Measurements from ENCODE around the gene TBC1D10A. TPM values are rescaled to one million over a fixed set of nuclear protein-coding genes. Genes with fewer than 3 reads are reported as not detected.
A peak's percentile ranks its signal among the peaks of the same experiment; 100 is the strongest.

The TBC1D10A gene
- total RNA-seq, 1 donor = 12.9 TPM

DNA sequence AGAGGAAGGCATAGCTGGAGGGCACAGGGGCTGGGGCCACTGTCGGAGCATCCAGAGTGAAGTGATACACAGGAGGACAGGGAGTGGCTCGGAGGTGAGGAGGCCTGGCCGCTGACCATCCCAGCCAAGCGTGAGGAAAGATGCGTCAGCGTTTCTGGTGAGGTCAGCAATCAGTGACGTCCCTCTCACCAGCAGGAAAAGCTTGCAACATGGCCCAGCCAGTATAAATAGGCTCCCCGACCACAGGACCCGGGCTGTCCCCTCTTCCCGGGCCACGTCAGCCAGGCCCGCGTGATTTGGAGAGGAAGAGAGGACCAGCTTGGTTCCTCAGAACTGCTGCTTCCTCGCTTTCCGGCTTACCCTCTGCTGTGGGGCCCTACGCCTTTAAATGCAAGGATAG lies 55.9 kb downstream of the TBC1D10A start:
- no peak overlapping the region for H3K4me3 ChIP-seq (ENCODE audit: low read depth, low read length)
- peak; percentile 70 for DNase-seq (ENCODE audit: low read depth)
- TF ChIP-seq, protein P1, sequence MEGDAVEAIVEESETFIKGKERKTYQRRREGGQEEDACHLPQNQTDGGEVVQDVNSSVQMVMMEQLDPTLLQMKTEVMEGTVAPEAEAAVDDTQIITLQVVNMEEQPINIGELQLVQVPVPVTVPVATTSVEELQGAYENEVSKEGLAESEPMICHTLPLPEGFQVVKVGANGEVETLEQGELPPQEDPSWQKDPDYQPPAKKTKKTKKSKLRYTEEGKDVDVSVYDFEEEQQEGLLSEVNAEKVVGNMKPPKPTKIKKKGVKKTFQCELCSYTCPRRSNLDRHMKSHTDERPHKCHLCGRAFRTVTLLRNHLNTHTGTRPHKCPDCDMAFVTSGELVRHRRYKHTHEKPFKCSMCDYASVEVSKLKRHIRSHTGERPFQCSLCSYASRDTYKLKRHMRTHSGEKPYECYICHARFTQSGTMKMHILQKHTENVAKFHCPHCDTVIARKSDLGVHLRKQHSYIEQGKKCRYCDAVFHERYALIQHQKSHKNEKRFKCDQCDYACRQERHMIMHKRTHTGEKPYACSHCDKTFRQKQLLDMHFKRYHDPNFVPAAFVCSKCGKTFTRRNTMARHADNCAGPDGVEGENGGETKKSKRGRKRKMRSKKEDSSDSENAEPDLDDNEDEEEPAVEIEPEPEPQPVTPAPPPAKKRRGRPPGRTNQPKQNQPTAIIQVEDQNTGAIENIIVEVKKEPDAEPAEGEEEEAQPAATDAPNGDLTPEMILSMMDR (IDR thresholded peaks at IDR 0.05; ENCODE audit: insufficient read depth, low read length) = no peak

- TF ChIP-seq, protein P1 (IDR thresholded peaks at IDR 0.05; ENCODE audit: insufficient read depth, low read length) = no peak
- H3K4me3 ChIP-seq (ENCODE audit: low read depth, low read length) = no peak overlapping the region
- no peak for DNase-seq (ENCODE audit: low read depth)
These were observed 58.4 kb downstream of the TBC1D10A start for GRCh38 chr22:30268331-30268730.

DNA sequence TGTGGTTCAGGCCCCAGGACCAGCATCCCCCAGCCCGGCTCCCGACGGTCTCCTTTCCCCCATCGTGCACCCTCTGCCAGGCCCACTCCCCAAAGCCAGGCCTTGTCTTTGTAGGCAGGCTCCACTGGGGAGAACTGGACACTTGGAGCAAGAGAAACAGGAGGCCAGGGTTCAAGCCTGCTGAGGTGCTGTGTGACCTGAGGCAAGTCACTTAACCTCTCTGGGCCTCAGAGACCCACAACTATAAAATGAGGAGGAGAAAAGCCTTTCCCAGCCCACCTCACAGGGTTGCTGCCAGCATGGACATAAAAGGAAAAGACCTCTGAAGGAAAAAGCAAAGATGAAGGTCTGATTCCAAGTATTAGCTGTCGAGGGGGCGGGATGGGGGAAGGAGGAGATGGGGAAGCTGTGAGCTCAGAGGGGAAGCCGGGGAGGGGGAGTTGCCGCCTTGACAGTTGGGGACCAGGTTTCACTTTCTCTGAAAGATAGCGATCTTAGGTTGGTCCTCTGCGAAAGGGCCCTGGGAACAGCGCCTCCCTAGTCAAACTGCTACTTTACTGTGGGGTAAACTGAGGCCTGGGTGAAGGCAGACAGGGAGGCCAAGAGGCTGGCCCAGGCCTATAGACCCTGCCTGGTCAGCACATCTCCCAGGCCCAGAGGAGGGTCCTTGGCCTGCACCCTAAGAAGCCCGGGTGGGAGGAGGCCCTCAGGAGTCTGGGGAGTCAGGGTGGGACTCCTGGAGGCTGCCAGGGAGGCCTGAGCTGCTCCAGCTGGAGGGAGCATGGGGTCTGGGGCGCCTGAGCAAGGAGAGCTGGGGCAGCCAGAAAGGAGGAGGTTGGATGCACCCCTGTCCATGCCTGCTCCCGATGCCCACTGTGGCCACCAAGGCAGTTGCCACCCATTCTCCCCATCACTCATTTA lies 59.1 kb downstream of the TBC1D10A start:
- H3K4me3 ChIP-seq (ENCODE audit: low read depth, low read length) = no peak overlapping the region
- DNase-seq (ENCODE audit: low read depth) = no peak
- TF ChIP-seq, protein P1 (IDR thresholded peaks at IDR 0.05; ENCODE audit: insufficient read depth, low read length) = no peak

DNA sequence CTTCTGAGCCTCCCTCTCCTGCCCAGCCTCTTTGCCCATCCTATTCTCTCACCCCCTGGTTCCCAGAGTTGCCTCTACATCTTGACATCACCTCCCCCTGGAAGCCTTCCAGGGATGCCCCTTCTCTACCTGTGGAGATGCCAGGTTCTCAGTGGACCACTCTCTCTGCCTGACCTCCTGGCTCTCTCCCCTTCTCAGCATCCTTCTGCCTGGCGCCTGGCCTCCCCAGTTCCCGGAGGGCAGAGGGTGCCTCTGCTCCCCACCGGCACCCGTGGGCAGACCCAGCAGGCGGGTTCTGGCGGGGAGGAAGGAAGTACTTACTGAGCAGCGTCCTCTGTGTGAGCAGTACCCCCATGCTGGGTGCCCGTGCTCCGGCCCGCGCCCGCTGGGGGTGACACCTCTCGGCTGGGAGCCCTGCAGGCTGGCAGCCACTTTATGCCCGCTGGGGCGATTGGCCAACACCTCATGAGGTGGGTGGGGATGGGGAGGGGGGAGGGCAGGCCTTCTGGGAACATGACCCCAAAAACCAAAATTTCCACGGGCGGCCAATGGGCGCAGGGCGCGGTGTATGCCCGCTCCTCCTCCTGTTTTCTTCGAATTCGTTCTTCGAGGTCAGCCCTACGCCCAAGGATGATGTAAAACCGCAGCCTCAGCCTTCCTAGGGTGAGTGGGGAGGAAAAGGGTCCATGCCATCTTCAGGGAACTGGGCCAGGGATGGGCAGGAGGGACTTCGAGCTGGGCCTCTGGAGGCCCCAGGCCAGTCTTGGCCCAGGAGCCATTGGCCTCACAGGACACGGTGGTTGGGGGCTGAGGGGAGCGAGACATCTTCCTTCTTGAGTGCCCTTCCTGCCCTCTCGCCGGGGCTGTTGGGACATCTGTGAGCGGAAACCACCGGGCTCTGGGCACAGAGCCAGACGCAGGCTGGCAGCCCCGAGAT lies 60.0 kb downstream of the TBC1D10A start, which contains the start of gene OSM:
TSS of gene OSM (minus strand) at position 407 of the 937 bp plus-strand sequence. CDS start at position 355, 52 bp downstream.
- TF ChIP-seq, protein P1 (IDR thresholded peaks at IDR 0.05; ENCODE audit: insufficient read depth, low read length) = no peak
- no peak for DNase-seq (ENCODE audit: low read depth)
- no peak within 1 kb of the TSS for H3K4me3 ChIP-seq (ENCODE audit: low read depth, low read length)

GRCh38 chr22:30265823-30266444 lies 60.8 kb downstream of the TBC1D10A start:
- no peak overlapping the region for H3K4me3 ChIP-seq (ENCODE audit: low read depth, low read length)
- DNase-seq (ENCODE audit: low read depth) = no peak
- TF ChIP-seq, protein P1 (IDR thresholded peaks at IDR 0.05; ENCODE audit: insufficient read depth, low read length) = no peak

- no peak for DNase-seq (ENCODE audit: low read depth)
- TF ChIP-seq, protein P1 (IDR thresholded peaks at IDR 0.05; ENCODE audit: insufficient read depth, low read length) = no peak
- H3K4me3 ChIP-seq (ENCODE audit: low read depth, low read length) = no peak overlapping the region
These were observed 61.5 kb downstream of the TBC1D10A start for GRCh38 chr22:30265131-30265720.
